Osteoblast (primary cell): ENCODE measurements around the gene CCL20. TPM values are rescaled to one million over a fixed set of nuclear protein-coding genes. Genes with fewer than 3 reads are reported as not detected.

ENCODE experiments used
- DNase-seq: peaks from one replicate; pipeline ENCODE4 v3.0.0; 2011; ENCODE audit warnings: low spot score, mixed read lengths; ENCODE audit not compliant: insufficient read length; ENCODE audit errors: missing footprints
- H2AFZ ChIP-seq: 2 replicates; pipeline ENCODE4 v1.6.0; 2011; ENCODE audit warnings: mild to moderate bottlenecking, low read length
- H3K27ac ChIP-seq: 2 replicates; pipeline ENCODE4 v1.5.1; 2011; ENCODE audit warnings: mild to moderate bottlenecking, low read depth, low read length, moderate library complexity
- H3K27me3 ChIP-seq: 2 replicates; pipeline ENCODE4 v1.6.0; 2012; ENCODE audit warnings: mild to moderate bottlenecking, control low read depth, inconsistent platforms, low read length, moderate library complexity; ENCODE audit not compliant: insufficient read depth
- H3K36me3 ChIP-seq: 2 replicates; pipeline ENCODE4 v1.5.1; 2011; ENCODE audit warnings: mild to moderate bottlenecking, low read length, control low read depth, moderate library complexity; ENCODE audit not compliant: insufficient read depth
- H3K4me1 ChIP-seq: 2 replicates; pipeline ENCODE4 v1.5.1; 2011; ENCODE audit warnings: mild to moderate bottlenecking, low read length, control low read depth, moderate library complexity; ENCODE audit not compliant: insufficient read depth
- H3K4me2 ChIP-seq: 2 replicates; pipeline ENCODE4 v1.6.0; 2011; ENCODE audit warnings: mild to moderate bottlenecking, low read length; ENCODE audit not compliant: insufficient read depth
- H3K4me3 ChIP-seq: fragments of 200-600 bp; sonication (generic); 3 replicates; pipeline ENCODE4 v1.5.1; 2012; ENCODE audit warnings: mild to moderate bottlenecking, low read length, inconsistent platforms; ENCODE audit not compliant: insufficient read depth
- H3K79me2 ChIP-seq: 2 replicates; pipeline ENCODE4 v1.6.0; 2012; ENCODE audit warnings: mild to moderate bottlenecking, low read length, control low read depth, inconsistent platforms; ENCODE audit not compliant: insufficient read depth
- H3K9me3 ChIP-seq: 2 replicates; pipeline ENCODE4 v1.5.1; 2011; ENCODE audit warnings: low read depth, low read length, control low read depth
- H4K20me1 ChIP-seq: 2 replicates; pipeline ENCODE4 v1.6.0; 2012; ENCODE audit warnings: mild to moderate bottlenecking, low read length, control low read depth; ENCODE audit not compliant: insufficient read depth
- total RNA-seq: library from RNA; depleted of rRNA; stranded (reverse); fragments of >200 nt; gene quantifications from 2 replicates; pipeline ENCODE4 v1.2.3, GENCODE V29; 2012
- TF ChIP-seq, protein P1 (sequence below): IDR thresholded peaks from 2 replicates; pipeline ENCODE4 v1.5.1; 2011; ENCODE audit warnings: mild to moderate bottlenecking, low read depth, low read length, moderate library complexity; ENCODE audit errors: extremely low read depth

Gene CCL20
- total RNA-seq, 1 donor: 1.1 TPM

DNA sequence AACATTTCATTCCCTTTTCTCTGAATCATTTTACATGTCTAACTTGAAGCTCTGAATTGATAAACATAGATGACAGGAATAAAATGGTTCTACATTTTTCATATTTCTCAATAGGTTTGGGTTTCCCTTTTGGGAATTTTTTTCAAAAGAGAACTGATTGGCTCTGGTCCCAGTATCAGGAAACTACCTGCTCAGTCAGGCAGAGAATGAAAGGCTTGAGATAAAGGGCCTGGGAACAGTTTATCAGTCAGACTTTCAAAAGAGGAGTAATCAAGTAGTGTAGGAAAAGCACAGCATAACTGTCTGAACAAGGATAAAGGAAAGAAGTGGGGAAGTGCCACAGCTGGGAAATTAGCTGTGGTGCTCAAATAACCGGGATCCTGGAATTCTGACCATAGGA lies 28.3 kb upstream of the CCL20 start:
- DNase-seq: no peak
- no peaks in the 10 kb centered on the region for H3K27me3 ChIP-seq
- TF ChIP-seq, protein P1, sequence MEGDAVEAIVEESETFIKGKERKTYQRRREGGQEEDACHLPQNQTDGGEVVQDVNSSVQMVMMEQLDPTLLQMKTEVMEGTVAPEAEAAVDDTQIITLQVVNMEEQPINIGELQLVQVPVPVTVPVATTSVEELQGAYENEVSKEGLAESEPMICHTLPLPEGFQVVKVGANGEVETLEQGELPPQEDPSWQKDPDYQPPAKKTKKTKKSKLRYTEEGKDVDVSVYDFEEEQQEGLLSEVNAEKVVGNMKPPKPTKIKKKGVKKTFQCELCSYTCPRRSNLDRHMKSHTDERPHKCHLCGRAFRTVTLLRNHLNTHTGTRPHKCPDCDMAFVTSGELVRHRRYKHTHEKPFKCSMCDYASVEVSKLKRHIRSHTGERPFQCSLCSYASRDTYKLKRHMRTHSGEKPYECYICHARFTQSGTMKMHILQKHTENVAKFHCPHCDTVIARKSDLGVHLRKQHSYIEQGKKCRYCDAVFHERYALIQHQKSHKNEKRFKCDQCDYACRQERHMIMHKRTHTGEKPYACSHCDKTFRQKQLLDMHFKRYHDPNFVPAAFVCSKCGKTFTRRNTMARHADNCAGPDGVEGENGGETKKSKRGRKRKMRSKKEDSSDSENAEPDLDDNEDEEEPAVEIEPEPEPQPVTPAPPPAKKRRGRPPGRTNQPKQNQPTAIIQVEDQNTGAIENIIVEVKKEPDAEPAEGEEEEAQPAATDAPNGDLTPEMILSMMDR: no peak

GRCh38 chr2:227788561-227789018 lies 25.1 kb upstream of the CCL20 start:
- Histone ChIP-seq H3K36me3 (no peaks in the 10 kb centered on the region), H4K20me1 (no peaks in the 10 kb centered on the region), H3K4me2 (no peak overlapping the region), H2AFZ (no peak overlapping the region), H3K9me3 (no peaks in the 10 kb centered on the region), H3K27me3 (no peaks in the 10 kb centered on the region), H3K27ac (no peak overlapping the region), H3K4me3 (no peak overlapping the region), H3K4me1 (no peaks in the 10 kb centered on the region), H3K79me2 (no peaks in the 10 kb centered on the region)
- TF ChIP-seq, protein P1: no peak
- no peak for DNase-seq

More for the DNA sequence above, 28.3 kb upstream of the CCL20 start:
- no peak overlapping the region for H3K4me3 ChIP-seq
- H3K27ac ChIP-seq: no peak overlapping the region
- no peaks in the 10 kb centered on the region for H3K4me1 ChIP-seq
- no peaks in the 10 kb centered on the region for H3K36me3 ChIP-seq
- H2AFZ ChIP-seq: no peak overlapping the region
- H3K9me3 ChIP-seq: no peaks in the 10 kb centered on the region
- H3K79me2 ChIP-seq: no peaks in the 10 kb centered on the region
- H3K4me2 ChIP-seq: no peak overlapping the region
- no peaks in the 10 kb centered on the region for H4K20me1 ChIP-seq

GRCh38 chr2:227789803-227790202 lies 23.8 kb upstream of the CCL20 start:
- H3K27me3 ChIP-seq: no peaks in the 10 kb centered on the region
- H2AFZ ChIP-seq: no peak overlapping the region
- no peaks in the 10 kb centered on the region for H3K4me1 ChIP-seq
- H3K79me2 ChIP-seq: no peaks in the 10 kb centered on the region
- H3K27ac ChIP-seq: no peak overlapping the region
- no peaks in the 10 kb centered on the region for H3K9me3 ChIP-seq
- TF ChIP-seq, protein P1: no peak
- H3K4me3 ChIP-seq: no peak overlapping the region
- peak; percentile 35 for DNase-seq
- H3K4me2 ChIP-seq: no peak overlapping the region
- no peaks in the 10 kb centered on the region for H4K20me1 ChIP-seq
- H3K36me3 ChIP-seq: no peaks in the 10 kb centered on the region

- TF ChIP-seq, protein P1: no peak
- Histone ChIP-seq H3K9me3 (no peaks in the 10 kb centered on the region), H3K4me3 (no peak overlapping the region), H3K27me3 (no peaks in the 10 kb centered on the region), H3K4me2 (no peak overlapping the region), H2AFZ (no peak overlapping the region), H3K27ac (no peak overlapping the region), H3K36me3 (no peaks in the 10 kb centered on the region), H3K4me1 (no peaks in the 10 kb centered on the region), H3K79me2 (no peaks in the 10 kb centered on the region), H4K20me1 (no peaks in the 10 kb centered on the region)
- DNase-seq: no peak
Measured at GRCh38 chr2:227793148-227793712, 20.4 kb upstream of the CCL20 start.
